ENCODE measurements around the gene CCSER1.

DNA sequence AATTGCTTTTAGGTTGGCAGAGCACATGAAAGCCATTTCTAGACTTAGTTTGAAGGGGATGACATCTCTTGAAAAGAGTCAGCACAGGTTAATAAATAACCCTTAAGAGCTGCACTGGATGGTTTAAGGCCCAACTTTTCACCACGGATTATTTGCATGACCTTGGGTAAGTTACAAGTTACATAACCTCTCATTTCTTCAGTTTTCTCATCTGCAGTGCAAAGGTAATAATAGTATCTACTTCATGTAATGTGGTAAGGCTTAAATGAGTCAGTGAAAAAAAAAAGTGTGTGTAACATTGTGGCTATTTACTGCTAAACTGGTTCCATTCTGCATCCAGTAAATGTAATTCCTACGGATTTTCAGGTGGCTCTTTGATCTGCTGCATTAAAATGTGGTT, 715.8 kb downstream of the CCSER1 start:
- TF ChIP-seq, protein P1, sequence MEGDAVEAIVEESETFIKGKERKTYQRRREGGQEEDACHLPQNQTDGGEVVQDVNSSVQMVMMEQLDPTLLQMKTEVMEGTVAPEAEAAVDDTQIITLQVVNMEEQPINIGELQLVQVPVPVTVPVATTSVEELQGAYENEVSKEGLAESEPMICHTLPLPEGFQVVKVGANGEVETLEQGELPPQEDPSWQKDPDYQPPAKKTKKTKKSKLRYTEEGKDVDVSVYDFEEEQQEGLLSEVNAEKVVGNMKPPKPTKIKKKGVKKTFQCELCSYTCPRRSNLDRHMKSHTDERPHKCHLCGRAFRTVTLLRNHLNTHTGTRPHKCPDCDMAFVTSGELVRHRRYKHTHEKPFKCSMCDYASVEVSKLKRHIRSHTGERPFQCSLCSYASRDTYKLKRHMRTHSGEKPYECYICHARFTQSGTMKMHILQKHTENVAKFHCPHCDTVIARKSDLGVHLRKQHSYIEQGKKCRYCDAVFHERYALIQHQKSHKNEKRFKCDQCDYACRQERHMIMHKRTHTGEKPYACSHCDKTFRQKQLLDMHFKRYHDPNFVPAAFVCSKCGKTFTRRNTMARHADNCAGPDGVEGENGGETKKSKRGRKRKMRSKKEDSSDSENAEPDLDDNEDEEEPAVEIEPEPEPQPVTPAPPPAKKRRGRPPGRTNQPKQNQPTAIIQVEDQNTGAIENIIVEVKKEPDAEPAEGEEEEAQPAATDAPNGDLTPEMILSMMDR (conservative IDR thresholded peaks at IDR 0.05 in 1 of 2, IDR thresholded peaks at IDR 0.05 in 1 of 2; ENCODE audit: low read depth in 1 of 2, low read length in 2 of 2), result no peak
- no peak for TF ChIP-seq EZH2 (IDR thresholded peaks at IDR 0.05; ENCODE audit: low read length, missing control alignments)

All from fibroblast of lung (primary cell).